Measurements from ENCODE around the gene RAD18.

DNA sequence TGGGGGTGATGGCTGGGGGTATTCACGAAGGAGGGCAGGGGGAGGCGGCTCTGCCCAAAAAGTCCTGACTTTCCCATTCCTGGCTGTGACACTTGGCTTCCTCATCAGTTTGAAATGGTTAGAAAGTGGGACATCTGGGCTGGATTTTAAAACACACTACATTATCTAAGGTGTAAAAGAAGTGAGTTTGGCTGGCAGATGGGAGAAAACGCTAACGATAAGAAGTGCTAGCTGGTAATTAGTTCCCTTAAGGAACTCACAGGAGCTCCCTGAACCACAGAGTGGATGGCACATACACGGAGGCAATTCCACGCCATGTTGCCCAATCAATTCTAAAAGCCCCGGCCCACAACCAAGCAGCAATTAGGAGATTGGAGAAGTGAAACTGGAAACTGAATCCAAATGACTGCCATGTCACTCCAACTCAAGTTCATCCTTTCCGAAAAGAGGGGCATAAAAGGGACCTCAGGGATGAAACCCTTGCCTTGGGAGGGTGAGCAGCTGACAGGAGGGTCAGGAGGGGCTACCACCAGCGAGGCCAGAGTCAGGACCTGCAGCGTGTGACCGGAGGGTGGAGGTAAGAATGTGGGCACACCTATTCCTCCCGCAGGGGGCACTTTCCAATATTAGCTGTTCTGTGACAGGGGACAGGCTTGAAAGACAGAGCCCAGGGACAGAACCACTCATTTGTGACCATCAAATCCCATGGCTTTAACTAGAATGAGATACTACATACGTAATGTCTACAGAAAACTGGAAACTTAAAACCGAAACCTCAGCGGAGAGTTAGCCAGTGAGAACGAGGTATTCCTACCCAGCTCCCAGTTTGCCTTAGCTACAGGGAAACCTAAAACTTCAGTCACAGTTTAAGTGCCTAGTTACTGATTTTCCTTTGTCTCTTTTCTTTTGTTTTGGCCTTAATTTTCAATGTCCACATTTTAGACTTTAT is 98.6 kb downstream of the RAD18 start:
- TF ChIP-seq, protein P1, sequence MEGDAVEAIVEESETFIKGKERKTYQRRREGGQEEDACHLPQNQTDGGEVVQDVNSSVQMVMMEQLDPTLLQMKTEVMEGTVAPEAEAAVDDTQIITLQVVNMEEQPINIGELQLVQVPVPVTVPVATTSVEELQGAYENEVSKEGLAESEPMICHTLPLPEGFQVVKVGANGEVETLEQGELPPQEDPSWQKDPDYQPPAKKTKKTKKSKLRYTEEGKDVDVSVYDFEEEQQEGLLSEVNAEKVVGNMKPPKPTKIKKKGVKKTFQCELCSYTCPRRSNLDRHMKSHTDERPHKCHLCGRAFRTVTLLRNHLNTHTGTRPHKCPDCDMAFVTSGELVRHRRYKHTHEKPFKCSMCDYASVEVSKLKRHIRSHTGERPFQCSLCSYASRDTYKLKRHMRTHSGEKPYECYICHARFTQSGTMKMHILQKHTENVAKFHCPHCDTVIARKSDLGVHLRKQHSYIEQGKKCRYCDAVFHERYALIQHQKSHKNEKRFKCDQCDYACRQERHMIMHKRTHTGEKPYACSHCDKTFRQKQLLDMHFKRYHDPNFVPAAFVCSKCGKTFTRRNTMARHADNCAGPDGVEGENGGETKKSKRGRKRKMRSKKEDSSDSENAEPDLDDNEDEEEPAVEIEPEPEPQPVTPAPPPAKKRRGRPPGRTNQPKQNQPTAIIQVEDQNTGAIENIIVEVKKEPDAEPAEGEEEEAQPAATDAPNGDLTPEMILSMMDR (IDR thresholded peaks at IDR 0.05) = no peak
- no peak for TF ChIP-seq POLR2A (IDR thresholded peaks at IDR 0.05)
